Measurements from ENCODE around the gene BLCAP.
A peak's percentile ranks its signal among the peaks of the same experiment; 100 is the strongest.
"Not testable (repeated sequence)": the region's sequence is repeated elsewhere in the genome, so short reads cannot be mapped to it uniquely, and the experiment has no call there.

BLCAP gene

DNA sequence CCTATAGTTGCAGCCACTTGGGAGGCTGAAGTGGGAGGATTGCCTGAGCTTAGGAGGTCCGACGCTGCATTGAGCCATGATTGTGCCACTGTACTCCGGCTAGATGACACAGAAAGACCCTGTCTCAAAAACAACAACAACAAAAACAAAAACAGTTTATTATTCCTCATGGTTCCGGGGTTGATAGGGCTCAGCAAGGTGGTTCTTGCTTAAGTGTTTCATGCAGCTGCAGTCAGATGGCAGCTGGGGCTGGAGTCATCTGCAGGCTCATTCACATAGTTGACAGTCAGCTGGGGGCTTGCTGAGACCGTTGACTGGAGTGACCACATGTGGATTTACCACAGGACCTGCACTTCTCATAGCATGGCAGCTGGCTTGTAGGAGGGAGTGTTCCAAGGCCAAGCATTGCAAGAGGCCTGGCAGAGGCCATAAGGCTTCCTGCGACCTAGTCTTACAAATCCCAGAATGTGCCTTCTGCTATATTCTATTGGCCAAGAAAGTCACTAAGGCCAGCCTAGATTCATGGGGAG, 35.5 kb downstream of the BLCAP start:
- no peak for TF ChIP-seq CTCF (IDR thresholded peaks at IDR 0.05; ENCODE audit: unreplicated experiment in 3 of 3)
- no peaks in the 10 kb centered on the region for H3K4me1 Mint-ChIP-seq
- no peak overlapping the region for H3K4me3 Mint-ChIP-seq
- H3K27ac Mint-ChIP-seq, result no peak overlapping the region
- no peaks in the 10 kb centered on the region for H3K27me3 Mint-ChIP-seq (ENCODE audit: low read depth)
- peaks cover 10% of the 10 kb centered on the region for H3K36me3 Mint-ChIP-seq (ENCODE audit: low read depth)
- no peaks in the 10 kb centered on the region for H3K9me3 Mint-ChIP-seq

GRCh38 chr20:37490663-37491350, 36.9 kb downstream of the BLCAP start:
- TF ChIP-seq CTCF (IDR thresholded peaks at IDR 0.05; ENCODE audit: unreplicated experiment in 3 of 3), result no peak
- H3K27me3 Mint-ChIP-seq (ENCODE audit: low read depth), result no peaks in the 10 kb centered on the region
- H3K27ac Mint-ChIP-seq, result no peak overlapping the region
- no peaks in the 10 kb centered on the region for H3K9me3 Mint-ChIP-seq
- no peak overlapping the region for H3K4me3 Mint-ChIP-seq
- H3K36me3 Mint-ChIP-seq (ENCODE audit: low read depth), result peaks cover 10% of the 10 kb centered on the region
- no peaks in the 10 kb centered on the region for H3K4me1 Mint-ChIP-seq

DNA sequence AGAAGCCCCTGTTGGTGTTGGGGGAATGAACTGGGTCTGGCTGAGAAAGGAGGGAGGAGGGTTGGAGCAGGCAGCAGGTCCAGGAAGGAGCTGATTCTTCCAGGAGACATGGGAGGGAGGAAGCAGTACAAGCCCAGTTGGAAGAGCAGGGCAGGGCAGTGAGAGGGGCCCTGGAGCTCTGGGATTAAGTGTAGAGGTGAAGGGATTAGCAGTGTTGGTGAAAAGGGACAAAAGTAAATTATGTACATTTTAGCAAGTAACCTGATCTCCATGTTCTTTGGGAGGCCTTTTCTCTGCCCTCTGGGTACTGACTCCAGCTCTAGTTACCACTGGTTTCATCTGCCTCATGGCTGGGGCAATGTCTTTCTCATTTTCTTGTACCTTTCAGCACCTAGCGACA, 41.5 kb downstream of the BLCAP start:
- not testable (repeated sequence) for H3K36me3 Mint-ChIP-seq (ENCODE audit: low read depth); H3K9me3 Mint-ChIP-seq; H3K27me3 Mint-ChIP-seq (ENCODE audit: low read depth)

GRCh38 chr20:37484331-37484730, 43.3 kb downstream of the BLCAP start:
- H3K27me3 Mint-ChIP-seq (ENCODE audit: low read depth), result peaks cover 5% of the 10 kb centered on the region

More for the DNA sequence above, 41.5 kb downstream of the BLCAP start:
- H3K27ac Mint-ChIP-seq, result peak overlapping the region in 1 of 3 experiments; percentile 18
- not testable (repeated sequence) for H3K4me1 Mint-ChIP-seq, H3K4me3 Mint-ChIP-seq

GRCh38 chr20:37481610-37482009, 46.1 kb downstream of the BLCAP start:
- Mint-ChIP-seq H3K9me3 (peaks cover 10% of the 10 kb centered on the region), H3K27me3 (ENCODE audit: low read depth) (peaks cover 5% of the 10 kb centered on the region), H3K36me3 (ENCODE audit: low read depth) (no peaks in the 10 kb centered on the region), H3K4me3 (no peak overlapping the region), H3K4me1 (peaks cover 36% of the 10 kb centered on the region), H3K27ac (no peak overlapping the region)
- no peak for TF ChIP-seq CTCF (IDR thresholded peaks at IDR 0.05; ENCODE audit: unreplicated experiment in 3 of 3)

More at GRCh38 chr20:37484331-37484730, 43.3 kb downstream of the BLCAP start:
- no peak overlapping the region for H3K4me3 Mint-ChIP-seq
- no peak overlapping the region for H3K27ac Mint-ChIP-seq
- peaks cover 10% of the 10 kb centered on the region for H3K9me3 Mint-ChIP-seq
- no peak for TF ChIP-seq CTCF (IDR thresholded peaks at IDR 0.05; ENCODE audit: unreplicated experiment in 3 of 3)
- H3K4me1 Mint-ChIP-seq, result peaks cover 21% of the 10 kb centered on the region
- H3K36me3 Mint-ChIP-seq (ENCODE audit: low read depth), result no peaks in the 10 kb centered on the region

DNA sequence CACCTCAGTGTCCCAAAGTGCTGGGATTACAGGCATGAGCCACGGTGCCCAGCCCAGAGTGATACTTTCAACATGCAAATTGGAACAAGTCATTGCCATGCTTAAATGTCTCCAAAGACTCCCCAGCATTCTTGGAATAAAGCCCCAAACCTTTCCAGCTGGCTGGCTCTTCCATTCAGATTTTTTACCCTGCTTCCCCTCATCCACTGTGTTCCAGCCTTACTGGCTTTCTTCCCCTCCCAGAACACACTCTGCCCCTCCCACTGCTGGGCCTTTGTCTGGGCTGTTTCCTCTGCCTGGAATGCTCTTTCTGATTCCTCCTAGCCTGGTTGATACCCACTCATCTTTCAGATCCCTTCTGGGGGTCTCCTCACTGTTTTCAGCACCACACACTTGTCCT, 46.8 kb downstream of the BLCAP start:
- H3K27me3 Mint-ChIP-seq (ENCODE audit: low read depth), result peaks cover 5% of the 10 kb centered on the region
- H3K4me3 Mint-ChIP-seq, result no peak overlapping the region
- H3K36me3 Mint-ChIP-seq (ENCODE audit: low read depth), result no peaks in the 10 kb centered on the region
- peaks cover 39% of the 10 kb centered on the region for H3K4me1 Mint-ChIP-seq
- H3K9me3 Mint-ChIP-seq, result peaks cover 10% of the 10 kb centered on the region
- TF ChIP-seq CTCF (IDR thresholded peaks at IDR 0.05; ENCODE audit: unreplicated experiment in 3 of 3), result no peak
- H3K27ac Mint-ChIP-seq, result no peak overlapping the region

Data from nephron (organoid).